ENCODE data around the gene NEURL1.

The NEURL1 gene

GRCh38 chr10:103510791-103511752 lies 17.6 kb downstream of the NEURL1 start:
- DNase-seq (ENCODE audit: low read depth), result no peak
- H3K4me3 ChIP-seq (ENCODE audit: low read depth, low read length), result no peak overlapping the region
- TF ChIP-seq, protein P1, sequence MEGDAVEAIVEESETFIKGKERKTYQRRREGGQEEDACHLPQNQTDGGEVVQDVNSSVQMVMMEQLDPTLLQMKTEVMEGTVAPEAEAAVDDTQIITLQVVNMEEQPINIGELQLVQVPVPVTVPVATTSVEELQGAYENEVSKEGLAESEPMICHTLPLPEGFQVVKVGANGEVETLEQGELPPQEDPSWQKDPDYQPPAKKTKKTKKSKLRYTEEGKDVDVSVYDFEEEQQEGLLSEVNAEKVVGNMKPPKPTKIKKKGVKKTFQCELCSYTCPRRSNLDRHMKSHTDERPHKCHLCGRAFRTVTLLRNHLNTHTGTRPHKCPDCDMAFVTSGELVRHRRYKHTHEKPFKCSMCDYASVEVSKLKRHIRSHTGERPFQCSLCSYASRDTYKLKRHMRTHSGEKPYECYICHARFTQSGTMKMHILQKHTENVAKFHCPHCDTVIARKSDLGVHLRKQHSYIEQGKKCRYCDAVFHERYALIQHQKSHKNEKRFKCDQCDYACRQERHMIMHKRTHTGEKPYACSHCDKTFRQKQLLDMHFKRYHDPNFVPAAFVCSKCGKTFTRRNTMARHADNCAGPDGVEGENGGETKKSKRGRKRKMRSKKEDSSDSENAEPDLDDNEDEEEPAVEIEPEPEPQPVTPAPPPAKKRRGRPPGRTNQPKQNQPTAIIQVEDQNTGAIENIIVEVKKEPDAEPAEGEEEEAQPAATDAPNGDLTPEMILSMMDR (IDR thresholded peaks at IDR 0.05; ENCODE audit: low read depth, low read length), result no peak
- TF ChIP-seq, protein P2, sequence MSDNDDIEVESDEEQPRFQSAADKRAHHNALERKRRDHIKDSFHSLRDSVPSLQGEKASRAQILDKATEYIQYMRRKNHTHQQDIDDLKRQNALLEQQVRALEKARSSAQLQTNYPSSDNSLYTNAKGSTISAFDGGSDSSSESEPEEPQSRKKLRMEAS (IDR thresholded peaks at IDR 0.05; ENCODE audit: low read depth, low read length), result no peak
- TF ChIP-seq POLR2A (IDR thresholded peaks at IDR 0.05; ENCODE audit: extremely low read depth, insufficient read length) (no peak), MYC (IDR thresholded peaks at IDR 0.05; ENCODE audit: low read depth, low read length) (no peak)

DNA sequence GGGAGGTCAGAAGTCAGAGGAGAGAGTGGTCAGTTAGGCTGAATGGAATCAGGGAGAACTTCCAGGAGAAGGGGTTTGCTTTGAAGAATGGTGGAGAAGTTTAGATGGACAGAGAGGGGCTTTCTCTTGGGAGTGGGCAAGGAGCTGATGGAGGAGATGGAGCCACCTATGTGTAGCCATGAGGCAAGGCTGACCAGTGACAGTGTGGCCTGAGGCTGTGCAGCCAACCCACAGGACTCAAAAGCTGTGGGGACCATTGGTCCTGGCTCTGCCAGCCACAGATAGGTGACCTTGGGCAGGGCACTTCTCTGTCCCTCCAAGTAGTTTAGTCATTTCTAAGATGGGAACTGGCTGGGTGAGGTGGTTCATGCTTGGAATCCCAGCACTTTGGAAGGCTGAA lies 18.7 kb downstream of the NEURL1 start:
- no peak for TF ChIP-seq MYC (IDR thresholded peaks at IDR 0.05; ENCODE audit: low read depth, low read length)
- TF ChIP-seq POLR2A (IDR thresholded peaks at IDR 0.05; ENCODE audit: extremely low read depth, insufficient read length), result no peak
- TF ChIP-seq, protein P1 (IDR thresholded peaks at IDR 0.05; ENCODE audit: low read depth, low read length), result no peak
- TF ChIP-seq, protein P2 (IDR thresholded peaks at IDR 0.05; ENCODE audit: low read depth, low read length), result no peak
- DNase-seq (ENCODE audit: low read depth), result no peak
- H3K4me3 ChIP-seq (ENCODE audit: low read depth, low read length), result no peak overlapping the region

- H3K4me3 ChIP-seq (ENCODE audit: low read depth, low read length), result no peak overlapping the region
- no peak for DNase-seq (ENCODE audit: low read depth)
- TF ChIP-seq, protein P1 (IDR thresholded peaks at IDR 0.05; ENCODE audit: low read depth, low read length), result no peak
- TF ChIP-seq POLR2A (IDR thresholded peaks at IDR 0.05; ENCODE audit: extremely low read depth, insufficient read length) (no peak), MYC (IDR thresholded peaks at IDR 0.05; ENCODE audit: low read depth, low read length) (no peak)
- TF ChIP-seq, protein P2 (IDR thresholded peaks at IDR 0.05; ENCODE audit: low read depth, low read length), result no peak
Observed at GRCh38 chr10:103512591-103513379, 19.3 kb downstream of the NEURL1 start.

DNA sequence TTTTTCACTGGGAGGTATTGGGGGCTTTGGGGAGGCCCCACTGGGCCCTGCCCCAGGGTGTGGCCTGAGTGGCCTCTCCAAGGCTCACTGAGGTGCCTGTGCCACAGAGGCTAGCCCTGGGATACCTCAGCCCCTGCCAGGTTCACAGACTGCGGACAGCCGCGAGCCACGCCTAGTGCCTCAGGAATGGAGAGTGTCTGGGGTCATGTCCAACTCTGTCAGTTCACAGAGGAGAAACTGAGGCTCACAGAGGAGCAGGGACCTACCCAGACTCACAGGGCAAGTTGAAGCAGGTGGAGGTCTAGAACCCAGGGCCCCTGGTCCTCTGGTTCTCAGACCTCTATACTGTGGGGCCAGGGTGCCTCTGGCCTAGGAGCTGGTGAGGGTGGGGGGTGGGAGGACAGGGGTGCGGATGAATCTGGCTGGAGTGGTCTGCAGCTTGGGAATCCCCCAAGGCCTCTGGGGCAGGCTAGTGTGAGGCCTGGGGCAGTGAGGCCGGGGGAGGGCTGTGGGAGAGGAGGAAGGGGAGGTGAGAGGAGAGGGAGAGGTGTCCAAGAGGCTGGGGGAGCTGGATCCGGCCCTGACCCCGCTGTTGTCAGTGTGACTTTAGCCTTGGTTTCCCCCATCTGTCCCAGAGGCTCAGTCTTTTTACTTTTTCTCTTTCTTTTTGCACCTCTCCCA lies 20.0 kb downstream of the NEURL1 start:
- H3K4me3 ChIP-seq (ENCODE audit: low read depth, low read length), result no peak overlapping the region
- TF ChIP-seq, protein P2 (IDR thresholded peaks at IDR 0.05; ENCODE audit: low read depth, low read length), result no peak
- TF ChIP-seq, protein P1 (IDR thresholded peaks at IDR 0.05; ENCODE audit: low read depth, low read length), result no peak
- TF ChIP-seq MYC (IDR thresholded peaks at IDR 0.05; ENCODE audit: low read depth, low read length) (no peak), POLR2A (IDR thresholded peaks at IDR 0.05; ENCODE audit: extremely low read depth, insufficient read length) (no peak)
- no peak for DNase-seq (ENCODE audit: low read depth)

GRCh38 chr10:103514244-103514643 lies 20.7 kb downstream of the NEURL1 start:
- TF ChIP-seq POLR2A (IDR thresholded peaks at IDR 0.05; ENCODE audit: extremely low read depth, insufficient read length) (no peak), MYC (IDR thresholded peaks at IDR 0.05; ENCODE audit: low read depth, low read length) (no peak)
- TF ChIP-seq, protein P1 (IDR thresholded peaks at IDR 0.05; ENCODE audit: low read depth, low read length), result no peak
- TF ChIP-seq, protein P2 (IDR thresholded peaks at IDR 0.05; ENCODE audit: low read depth, low read length), result no peak
- no peak for DNase-seq (ENCODE audit: low read depth)
- H3K4me3 ChIP-seq (ENCODE audit: low read depth, low read length), result no peak overlapping the region

Data from NB4 (cell line).